Measurements from ENCODE around the gene BUD31. TPM values are rescaled to one million over a fixed set of nuclear protein-coding genes. Genes with fewer than 3 reads are reported as not detected.

The BUD31 gene
- total and polyA plus RNA-seq, 9 of the 15 experiments (the other 6 are each of a cell fraction or from before 2014, with no cell fraction given), result 105 to 342 (median 247) TPM

DNA sequence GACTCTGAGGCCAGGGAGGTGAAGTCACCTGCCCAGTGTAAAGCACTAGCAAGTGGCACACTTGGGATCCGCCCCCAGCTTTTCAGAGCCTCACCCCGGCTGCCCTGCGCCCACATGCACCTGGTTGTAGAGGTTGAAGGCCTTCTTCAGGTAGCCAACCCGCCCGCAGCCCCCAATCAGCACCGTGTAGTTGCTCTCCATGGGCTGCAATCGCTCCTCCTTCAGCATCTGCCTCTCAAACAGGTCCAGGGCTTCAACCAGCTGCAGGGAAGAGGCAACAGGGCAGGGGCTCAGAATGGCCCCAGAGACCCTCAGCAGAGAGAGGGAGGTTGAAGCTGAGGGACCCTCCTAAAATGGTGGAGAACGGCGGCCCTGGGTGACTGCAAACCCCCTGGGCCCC, 24.4 kb downstream of the BUD31 start (continued):
- TF ChIP-seq, protein P1, sequence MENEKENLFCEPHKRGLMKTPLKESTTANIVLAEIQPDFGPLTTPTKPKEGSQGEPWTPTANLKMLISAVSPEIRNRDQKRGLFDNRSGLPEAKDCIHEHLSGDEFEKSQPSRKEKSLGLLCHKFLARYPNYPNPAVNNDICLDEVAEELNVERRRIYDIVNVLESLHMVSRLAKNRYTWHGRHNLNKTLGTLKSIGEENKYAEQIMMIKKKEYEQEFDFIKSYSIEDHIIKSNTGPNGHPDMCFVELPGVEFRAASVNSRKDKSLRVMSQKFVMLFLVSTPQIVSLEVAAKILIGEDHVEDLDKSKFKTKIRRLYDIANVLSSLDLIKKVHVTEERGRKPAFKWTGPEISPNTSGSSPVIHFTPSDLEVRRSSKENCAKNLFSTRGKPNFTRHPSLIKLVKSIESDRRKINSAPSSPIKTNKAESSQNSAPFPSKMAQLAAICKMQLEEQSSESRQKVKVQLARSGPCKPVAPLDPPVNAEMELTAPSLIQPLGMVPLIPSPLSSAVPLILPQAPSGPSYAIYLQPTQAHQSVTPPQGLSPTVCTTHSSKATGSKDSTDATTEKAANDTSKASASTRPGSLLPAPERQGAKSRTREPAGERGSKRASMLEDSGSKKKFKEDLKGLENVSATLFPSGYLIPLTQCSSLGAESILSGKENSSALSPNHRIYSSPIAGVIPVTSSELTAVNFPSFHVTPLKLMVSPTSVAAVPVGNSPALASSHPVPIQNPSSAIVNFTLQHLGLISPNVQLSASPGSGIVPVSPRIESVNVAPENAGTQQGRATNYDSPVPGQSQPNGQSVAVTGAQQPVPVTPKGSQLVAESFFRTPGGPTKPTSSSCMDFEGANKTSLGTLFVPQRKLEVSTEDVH (IDR thresholded peaks at IDR 0.05; ENCODE audit: low read depth, partially characterized antibody), result no peak
- TF ChIP-seq BCLAF1 (IDR thresholded peaks at IDR 0.05; ENCODE audit: borderline replicate concordance in 1 of 2, control insufficient read depth in 1 of 2, low read depth in 2 of 2, low read length in 1 of 2) (no peak), USF2 (CRISPR knock-in tag; IDR thresholded peaks at IDR 0.05) (no peak), ZNF239 (CRISPR knock-in tag; IDR thresholded peaks at IDR 0.05) (no peak), PPARD (CRISPR knock-in tag; IDR thresholded peaks at IDR 0.05) (no peak), MCM3 (IDR thresholded peaks at IDR 0.05) (no peak), HCFC1 (IDR thresholded peaks at IDR 0.05; ENCODE audit: low read depth, low read length) (no peak), PHF21A (IDR thresholded peaks at IDR 0.05; ENCODE audit: borderline replicate concordance, low read depth) (no peak), DLX4 (CRISPR knock-in tag; IDR thresholded peaks at IDR 0.05) (no peak), TCF7 (IDR thresholded peaks at IDR 0.05; ENCODE audit: borderline replicate concordance) (no peak), ARID2 (IDR thresholded peaks at IDR 0.05) (no peak)
- TF ChIP-seq, protein P2, sequence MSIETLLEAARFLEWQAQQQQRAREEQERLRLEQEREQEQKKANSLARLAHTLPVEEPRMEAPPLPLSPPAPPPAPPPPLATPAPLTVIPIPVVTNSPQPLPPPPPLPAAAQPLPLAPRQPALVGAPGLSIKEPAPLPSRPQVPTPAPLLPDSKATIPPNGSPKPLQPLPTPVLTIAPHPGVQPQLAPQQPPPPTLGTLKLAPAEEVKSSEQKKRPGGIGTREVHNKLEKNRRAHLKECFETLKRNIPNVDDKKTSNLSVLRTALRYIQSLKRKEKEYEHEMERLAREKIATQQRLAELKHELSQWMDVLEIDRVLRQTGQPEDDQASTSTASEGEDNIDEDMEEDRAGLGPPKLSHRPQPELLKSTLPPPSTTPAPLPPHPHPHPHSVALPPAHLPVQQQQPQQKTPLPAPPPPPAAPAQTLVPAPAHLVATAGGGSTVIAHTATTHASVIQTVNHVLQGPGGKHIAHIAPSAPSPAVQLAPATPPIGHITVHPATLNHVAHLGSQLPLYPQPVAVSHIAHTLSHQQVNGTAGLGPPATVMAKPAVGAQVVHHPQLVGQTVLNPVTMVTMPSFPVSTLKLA (conservative IDR thresholded peaks at IDR 0.05), result no peak
